HEK293 (cell line): Measurements from ENCODE around the gene DNAH8.
A peak's percentile ranks its signal among the peaks of the same experiment; 100 is the strongest.

Experiments used
- HOXC10 ChIP-seq: sonication (generic); formaldehyde crosslinking; IDR thresholded peaks from 2 replicates; pipeline ENCODE4 v1.8.1; 2023; ENCODE audit warnings: mild to moderate bottlenecking, missing genetic modification reagents
- OVOL3 ChIP-seq: fragments of 450-650 bp; formaldehyde crosslinking; IDR thresholded peaks from 2 replicates; pipeline ENCODE4 v1.5.1; 2016; ENCODE audit warnings: missing biosample characterization, missing genetic modification characterization
- REPIN1 ChIP-seq: fragments of 450-650 bp; formaldehyde crosslinking; IDR thresholded peaks from 2 replicates; pipeline ENCODE4 v1.5.1; 2017; ENCODE audit warnings: missing biosample characterization, missing genetic modification characterization, low read depth
- ZBTB1 ChIP-seq: fragments of 450-650 bp; formaldehyde crosslinking; IDR thresholded peaks from 2 replicates; pipeline ENCODE4 v1.5.1; 2016; ENCODE audit warnings: missing biosample characterization, missing genetic modification characterization
- ZBTB21 ChIP-seq: fragments of 450-650 bp; formaldehyde crosslinking; IDR thresholded peaks from 2 replicates; pipeline ENCODE4 v1.5.1; 2017; ENCODE audit warnings: missing biosample characterization, missing genetic modification characterization
- ZEB2 ChIP-seq: fragments of 450-650 bp; formaldehyde crosslinking; IDR thresholded peaks from 2 replicates; pipeline ENCODE4 v1.5.1; 2016; ENCODE audit warnings: missing biosample characterization, missing genetic modification characterization
- ZFHX2 ChIP-seq: fragments of 450-650 bp; formaldehyde crosslinking; conservative IDR thresholded peaks from 2 replicates; pipeline ENCODE4 v1.5.1; 2016; ENCODE audit warnings: missing biosample characterization, missing genetic modification characterization
- ZFP37 ChIP-seq: fragments of 450-650 bp; formaldehyde crosslinking; IDR thresholded peaks from 2 replicates; pipeline ENCODE4 v1.5.1; 2016; ENCODE audit warnings: missing biosample characterization, missing genetic modification characterization
- ZNF133 ChIP-seq: fragments of 450-650 bp; formaldehyde crosslinking; IDR thresholded peaks from 2 replicates; pipeline ENCODE4 v1.5.1; 2016; ENCODE audit warnings: missing biosample characterization, missing genetic modification characterization
- ZNF16 ChIP-seq: fragments of 450-650 bp; formaldehyde crosslinking; IDR thresholded peaks from 2 replicates; pipeline ENCODE4 v1.5.1; 2016; ENCODE audit warnings: low read depth, missing biosample characterization, missing genetic modification characterization
- ZNF23 ChIP-seq: fragments of 450-650 bp; formaldehyde crosslinking; IDR thresholded peaks from 2 replicates; pipeline ENCODE4 v1.5.1; 2016; ENCODE audit warnings: missing biosample characterization, missing genetic modification characterization, borderline replicate concordance
- ZNF239 ChIP-seq: fragments of 450-650 bp; formaldehyde crosslinking; IDR thresholded peaks from 2 replicates; pipeline ENCODE4 v1.5.1; 2016; ENCODE audit warnings: missing biosample characterization, missing genetic modification characterization
- ZNF37A ChIP-seq: fragments of 450-650 bp; IDR thresholded peaks from 2 replicates; pipeline ENCODE4 v1.5.1; 2018; ENCODE audit warnings: missing biosample characterization, missing genetic modification characterization
- ZNF404 ChIP-seq: fragments of 450-650 bp; formaldehyde crosslinking; IDR thresholded peaks from 2 replicates; pipeline ENCODE4 v1.5.1; 2017; ENCODE audit warnings: missing biosample characterization, missing genetic modification characterization
- ZNF416 ChIP-seq: fragments of 450-650 bp; formaldehyde crosslinking; IDR thresholded peaks from 2 replicates; pipeline ENCODE4 v1.5.1; 2016; ENCODE audit warnings: missing biosample characterization, missing genetic modification characterization
- ZNF530 ChIP-seq: fragments of 450-650 bp; formaldehyde crosslinking; IDR thresholded peaks from 2 replicates; pipeline ENCODE4 v1.5.1; 2016; ENCODE audit warnings: low read depth, missing biosample characterization, missing genetic modification characterization
- ZNF544 ChIP-seq: fragments of 450-650 bp; formaldehyde crosslinking; IDR thresholded peaks from 2 replicates; pipeline ENCODE4 v1.5.0; 2017; ENCODE audit warnings: missing biosample characterization, missing genetic modification characterization
- ZNF585B ChIP-seq: fragments of 450-650 bp; formaldehyde crosslinking; IDR thresholded peaks from 2 replicates; pipeline ENCODE4 v1.5.1; 2016; ENCODE audit warnings: missing biosample characterization, missing genetic modification characterization
- ZNF621 ChIP-seq: fragments of 450-650 bp; formaldehyde crosslinking; IDR thresholded peaks from 2 replicates; pipeline ENCODE4 v1.5.1; 2017; ENCODE audit warnings: missing biosample characterization, missing genetic modification characterization
- ZNF658 ChIP-seq: fragments of 450-650 bp; formaldehyde crosslinking; IDR thresholded peaks from 2 replicates; pipeline ENCODE4; 2016; ENCODE audit warnings: missing biosample characterization, missing genetic modification characterization
- ZNF660 ChIP-seq: fragments of 450-650 bp; IDR thresholded peaks from 2 replicates; pipeline ENCODE4 v1.5.1; 2018; ENCODE audit warnings: missing biosample characterization, mild to moderate bottlenecking, missing genetic modification characterization
- ZNF670 ChIP-seq: fragments of 450-650 bp; formaldehyde crosslinking; IDR thresholded peaks from 2 replicates; pipeline ENCODE4 v1.5.1; 2016; ENCODE audit warnings: missing biosample characterization, missing genetic modification characterization, low read depth
- ZNF830 ChIP-seq: fragments of 450-650 bp; IDR thresholded peaks from 2 replicates; pipeline ENCODE4 v1.5.0; 2018; ENCODE audit warnings: missing biosample characterization, missing genetic modification characterization, low read depth, mild to moderate bottlenecking, moderate library complexity
- ZSCAN23 ChIP-seq: fragments of 450-650 bp; formaldehyde crosslinking; IDR thresholded peaks from 2 replicates; pipeline ENCODE4 v1.5.1; 2016; ENCODE audit warnings: missing biosample characterization, missing genetic modification characterization
- TF ChIP-seq, protein P1 (sequence below): fragments of 450-650 bp; formaldehyde crosslinking; IDR thresholded peaks from 2 replicates; pipeline ENCODE4 v1.5.1; 2016; ENCODE audit warnings: missing biosample characterization, missing genetic modification characterization, low read depth
- TF ChIP-seq, protein P2 (sequence below): fragments of 450-650 bp; formaldehyde crosslinking; IDR thresholded peaks from 2 replicates; pipeline ENCODE4 v1.5.1; 2016; ENCODE audit warnings: missing biosample characterization, missing genetic modification characterization, low read depth
- TF ChIP-seq, protein P3 (sequence below): fragments of 450-650 bp; formaldehyde crosslinking; IDR thresholded peaks from 2 replicates; pipeline ENCODE4 v1.5.1; 2017; ENCODE audit warnings: missing biosample characterization, missing genetic modification characterization
- TF ChIP-seq, protein P4 (sequence below): fragments of 450-650 bp; formaldehyde crosslinking; IDR thresholded peaks from 2 replicates; pipeline ENCODE4 v1.5.1; 2017; ENCODE audit warnings: missing biosample characterization, missing genetic modification characterization
- TF ChIP-seq, protein P5 (sequence below): fragments of 450-650 bp; formaldehyde crosslinking; IDR thresholded peaks from 2 replicates; pipeline ENCODE4 v1.5.1; 2016; ENCODE audit warnings: missing biosample characterization, missing genetic modification characterization
- TF ChIP-seq, protein P6 (sequence below): fragments of 450-650 bp; formaldehyde crosslinking; IDR thresholded peaks from 2 replicates; pipeline ENCODE4 v1.5.1; 2016; ENCODE audit warnings: missing biosample characterization, missing genetic modification characterization

DNAH8 gene

DNA sequence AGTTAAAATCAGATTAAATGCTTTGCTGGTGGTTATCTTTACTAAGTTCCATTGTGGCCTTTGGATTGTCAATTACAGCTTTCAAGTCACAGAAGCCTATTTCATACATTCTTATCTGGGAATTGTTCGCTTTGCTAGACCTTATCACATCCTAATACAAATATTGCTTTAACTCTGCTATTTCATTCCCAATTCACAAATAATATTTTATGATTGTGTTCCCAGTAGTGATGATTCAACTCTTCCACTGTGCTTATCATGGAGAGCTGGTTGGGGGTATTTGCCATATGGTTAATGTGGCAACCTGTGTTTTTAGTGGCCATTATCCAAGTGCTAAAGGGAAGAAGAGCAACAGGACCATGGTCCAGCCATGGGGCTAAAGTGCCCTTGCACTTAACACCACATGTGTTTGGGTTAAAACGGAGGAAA lies 260.5 kb downstream of the DNAH8 start (continued):
- TF ChIP-seq ZNF23 (tag by site-specific recombination) (no peak), ZNF16 (tag by site-specific recombination) (no peak), REPIN1 (no peak), ZNF544 (no peak), ZNF658 (tag by site-specific recombination) (no peak), ZNF670 (tag by site-specific recombination) (no peak), HOXC10 (CRISPR knock-in tag) (no peak), ZNF416 (no peak), ZNF621 (tag by site-specific recombination) (no peak), ZBTB1 (no peak), ZNF239 (tag by site-specific recombination) (no peak), ZSCAN23 (tag by site-specific recombination) (no peak), ZNF530 (no peak), ZNF37A (tag by site-specific recombination) (no peak), ZEB2 (tag by site-specific recombination) (peak; percentile 81), ZFHX2 (tag by site-specific recombination) (no peak), OVOL3 (tag by site-specific recombination) (peak; percentile 86), ZNF133 (tag by site-specific recombination) (no peak), ZFP37 (tag by site-specific recombination) (no peak), ZNF585B (tag by site-specific recombination) (no peak), ZNF830 (tag by site-specific recombination) (no peak), ZNF660 (tag by site-specific recombination) (no peak), ZNF404 (tag by site-specific recombination) (no peak), ZBTB21 (tag by site-specific recombination) (no peak)
- TF ChIP-seq, protein P1, sequence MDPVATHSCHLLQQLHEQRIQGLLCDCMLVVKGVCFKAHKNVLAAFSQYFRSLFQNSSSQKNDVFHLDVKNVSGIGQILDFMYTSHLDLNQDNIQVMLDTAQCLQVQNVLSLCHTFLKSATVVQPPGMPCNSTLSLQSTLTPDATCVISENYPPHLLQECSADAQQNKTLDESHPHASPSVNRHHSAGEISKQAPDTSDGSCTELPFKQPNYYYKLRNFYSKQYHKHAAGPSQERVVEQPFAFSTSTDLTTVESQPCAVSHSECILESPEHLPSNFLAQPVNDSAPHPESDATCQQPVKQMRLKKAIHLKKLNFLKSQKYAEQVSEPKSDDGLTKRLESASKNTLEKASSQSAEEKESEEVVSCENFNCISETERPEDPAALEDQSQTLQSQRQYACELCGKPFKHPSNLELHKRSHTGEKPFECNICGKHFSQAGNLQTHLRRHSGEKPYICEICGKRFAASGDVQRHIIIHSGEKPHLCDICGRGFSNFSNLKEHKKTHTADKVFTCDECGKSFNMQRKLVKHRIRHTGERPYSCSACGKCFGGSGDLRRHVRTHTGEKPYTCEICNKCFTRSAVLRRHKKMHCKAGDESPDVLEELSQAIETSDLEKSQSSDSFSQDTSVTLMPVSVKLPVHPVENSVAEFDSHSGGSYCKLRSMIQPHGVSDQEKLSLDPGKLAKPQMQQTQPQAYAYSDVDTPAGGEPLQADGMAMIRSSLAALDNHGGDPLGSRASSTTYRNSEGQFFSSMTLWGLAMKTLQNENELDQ (tag by site-specific recombination): no peak
- TF ChIP-seq, protein P2, sequence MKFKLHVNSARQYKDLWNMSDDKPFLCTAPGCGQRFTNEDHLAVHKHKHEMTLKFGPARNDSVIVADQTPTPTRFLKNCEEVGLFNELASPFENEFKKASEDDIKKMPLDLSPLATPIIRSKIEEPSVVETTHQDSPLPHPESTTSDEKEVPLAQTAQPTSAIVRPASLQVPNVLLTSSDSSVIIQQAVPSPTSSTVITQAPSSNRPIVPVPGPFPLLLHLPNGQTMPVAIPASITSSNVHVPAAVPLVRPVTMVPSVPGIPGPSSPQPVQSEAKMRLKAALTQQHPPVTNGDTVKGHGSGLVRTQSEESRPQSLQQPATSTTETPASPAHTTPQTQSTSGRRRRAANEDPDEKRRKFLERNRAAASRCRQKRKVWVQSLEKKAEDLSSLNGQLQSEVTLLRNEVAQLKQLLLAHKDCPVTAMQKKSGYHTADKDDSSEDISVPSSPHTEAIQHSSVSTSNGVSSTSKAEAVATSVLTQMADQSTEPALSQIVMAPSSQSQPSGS (tag by site-specific recombination): no peak
- TF ChIP-seq, protein P3, sequence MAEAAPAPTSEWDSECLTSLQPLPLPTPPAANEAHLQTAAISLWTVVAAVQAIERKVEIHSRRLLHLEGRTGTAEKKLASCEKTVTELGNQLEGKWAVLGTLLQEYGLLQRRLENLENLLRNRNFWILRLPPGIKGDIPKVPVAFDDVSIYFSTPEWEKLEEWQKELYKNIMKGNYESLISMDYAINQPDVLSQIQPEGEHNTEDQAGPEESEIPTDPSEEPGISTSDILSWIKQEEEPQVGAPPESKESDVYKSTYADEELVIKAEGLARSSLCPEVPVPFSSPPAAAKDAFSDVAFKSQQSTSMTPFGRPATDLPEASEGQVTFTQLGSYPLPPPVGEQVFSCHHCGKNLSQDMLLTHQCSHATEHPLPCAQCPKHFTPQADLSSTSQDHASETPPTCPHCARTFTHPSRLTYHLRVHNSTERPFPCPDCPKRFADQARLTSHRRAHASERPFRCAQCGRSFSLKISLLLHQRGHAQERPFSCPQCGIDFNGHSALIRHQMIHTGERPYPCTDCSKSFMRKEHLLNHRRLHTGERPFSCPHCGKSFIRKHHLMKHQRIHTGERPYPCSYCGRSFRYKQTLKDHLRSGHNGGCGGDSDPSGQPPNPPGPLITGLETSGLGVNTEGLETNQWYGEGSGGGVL: peak; percentile 62
- TF ChIP-seq, protein P4, sequence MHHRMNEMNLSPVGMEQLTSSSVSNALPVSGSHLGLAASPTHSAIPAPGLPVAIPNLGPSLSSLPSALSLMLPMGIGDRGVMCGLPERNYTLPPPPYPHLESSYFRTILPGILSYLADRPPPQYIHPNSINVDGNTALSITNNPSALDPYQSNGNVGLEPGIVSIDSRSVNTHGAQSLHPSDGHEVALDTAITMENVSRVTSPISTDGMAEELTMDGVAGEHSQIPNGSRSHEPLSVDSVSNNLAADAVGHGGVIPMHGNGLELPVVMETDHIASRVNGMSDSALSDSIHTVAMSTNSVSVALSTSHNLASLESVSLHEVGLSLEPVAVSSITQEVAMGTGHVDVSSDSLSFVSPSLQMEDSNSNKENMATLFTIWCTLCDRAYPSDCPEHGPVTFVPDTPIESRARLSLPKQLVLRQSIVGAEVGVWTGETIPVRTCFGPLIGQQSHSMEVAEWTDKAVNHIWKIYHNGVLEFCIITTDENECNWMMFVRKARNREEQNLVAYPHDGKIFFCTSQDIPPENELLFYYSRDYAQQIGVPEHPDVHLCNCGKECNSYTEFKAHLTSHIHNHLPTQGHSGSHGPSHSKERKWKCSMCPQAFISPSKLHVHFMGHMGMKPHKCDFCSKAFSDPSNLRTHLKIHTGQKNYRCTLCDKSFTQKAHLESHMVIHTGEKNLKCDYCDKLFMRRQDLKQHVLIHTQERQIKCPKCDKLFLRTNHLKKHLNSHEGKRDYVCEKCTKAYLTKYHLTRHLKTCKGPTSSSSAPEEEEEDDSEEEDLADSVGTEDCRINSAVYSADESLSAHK (tag by site-specific recombination): peak; percentile 60; the same call in 1 of the 2 replicates
- TF ChIP-seq, protein P5, sequence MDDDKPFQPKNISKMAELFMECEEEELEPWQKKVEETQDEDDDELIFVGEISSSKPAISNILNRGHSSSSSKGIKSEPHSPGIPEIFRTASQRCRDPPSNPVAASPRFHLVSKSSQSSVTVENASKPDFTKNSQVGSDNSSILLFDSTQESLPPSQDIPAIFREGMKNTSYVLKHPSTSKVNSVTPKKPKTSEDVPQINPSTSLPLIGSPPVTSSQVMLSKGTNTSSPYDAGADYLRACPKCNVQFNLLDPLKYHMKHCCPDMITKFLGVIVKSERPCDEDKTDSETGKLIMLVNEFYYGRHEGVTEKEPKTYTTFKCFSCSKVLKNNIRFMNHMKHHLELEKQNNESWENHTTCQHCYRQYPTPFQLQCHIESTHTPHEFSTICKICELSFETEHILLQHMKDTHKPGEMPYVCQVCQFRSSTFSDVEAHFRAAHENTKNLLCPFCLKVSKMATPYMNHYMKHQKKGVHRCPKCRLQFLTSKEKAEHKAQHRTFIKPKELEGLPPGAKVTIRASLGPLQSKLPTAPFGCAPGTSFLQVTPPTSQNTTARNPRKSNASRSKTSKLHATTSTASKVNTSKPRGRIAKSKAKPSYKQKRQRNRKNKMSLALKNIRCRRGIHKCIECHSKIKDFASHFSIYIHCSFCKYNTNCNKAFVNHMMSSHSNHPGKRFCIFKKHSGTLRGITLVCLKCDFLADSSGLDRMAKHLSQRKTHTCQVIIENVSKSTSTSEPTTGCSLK (tag by site-specific recombination): no peak
- TF ChIP-seq, protein P6, sequence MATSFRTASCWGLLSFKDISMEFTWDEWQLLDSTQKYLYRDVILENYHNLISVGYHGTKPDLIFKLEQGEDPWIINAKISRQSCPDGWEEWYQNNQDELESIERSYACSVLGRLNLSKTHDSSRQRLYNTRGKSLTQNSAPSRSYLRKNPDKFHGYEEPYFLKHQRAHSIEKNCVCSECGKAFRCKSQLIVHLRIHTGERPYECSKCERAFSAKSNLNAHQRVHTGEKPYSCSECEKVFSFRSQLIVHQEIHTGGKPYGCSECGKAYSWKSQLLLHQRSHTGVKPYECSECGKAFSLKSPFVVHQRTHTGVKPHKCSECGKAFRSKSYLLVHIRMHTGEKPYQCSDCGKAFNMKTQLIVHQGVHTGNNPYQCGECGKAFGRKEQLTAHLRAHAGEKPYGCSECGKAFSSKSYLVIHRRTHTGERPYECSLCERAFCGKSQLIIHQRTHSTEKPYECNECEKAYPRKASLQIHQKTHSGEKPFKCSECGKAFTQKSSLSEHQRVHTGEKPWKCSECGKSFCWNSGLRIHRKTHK: no peak
